Hindlimb muscle (tissue), 1 donor: ENCODE results near the gene EPHX1. TPM values are rescaled to one million over a fixed set of nuclear protein-coding genes. Genes with fewer than 3 reads are reported as not detected.

Experiments used
- DNase-seq: peaks from one replicate; pipeline ENCODE4 v3.0.0-alpha.2; 2013
- polyA plus RNA-seq: library from polyadenylated mRNA; unstranded; fragments of 120-200 nt; gene quantifications from one replicate; pipeline ENCODE4 v1.2.1, GENCODE V29; 2013; ENCODE audit not compliant: insufficient read length

Gene EPHX1
- polyA plus RNA-seq, 1 donor, result 37.4 TPM

GRCh38 chr1:225842788-225843425 lies 33.0 kb downstream of the EPHX1 start:
- DNase-seq, result no peak

- DNase-seq, result no peak
Measured at GRCh38 chr1:225843426-225843795, 33.5 kb downstream of the EPHX1 start.

- no peak for DNase-seq
Measured at GRCh38 chr1:225844236-225845061, 34.5 kb downstream of the EPHX1 start.

- no peak for DNase-seq
Measured at GRCh38 chr1:225845097-225845496, 35.2 kb downstream of the EPHX1 start.

- peak; percentile 74 for DNase-seq
Measured at GRCh38 chr1:225845571-225846259, 35.8 kb downstream of the EPHX1 start.

- no peak for DNase-seq
Measured at GRCh38 chr1:225846331-225847310, 36.7 kb downstream of the EPHX1 start.

- DNase-seq, result no peak
Measured at GRCh38 chr1:225847610-225848009, 37.7 kb downstream of the EPHX1 start.

- no peak for DNase-seq
Measured at GRCh38 chr1:225848030-225848955, 38.4 kb downstream of the EPHX1 start.

- DNase-seq, result no peak
Measured at GRCh38 chr1:225849925-225850324, 40.0 kb downstream of the EPHX1 start.

- no peak for DNase-seq
Measured at GRCh38 chr1:225850370-225850769, 40.4 kb downstream of the EPHX1 start.

- DNase-seq, result no peak
Measured at GRCh38 chr1:225851805-225852204, 41.9 kb downstream of the EPHX1 start.

GRCh38 chr1:225852413-225853124 lies 42.6 kb downstream of the EPHX1 start:
- no peak for DNase-seq

GRCh38 chr1:225853441-225853840 lies 43.5 kb downstream of the EPHX1 start:
- no peak for DNase-seq

- DNase-seq, result no peak
Measured at GRCh38 chr1:225855503-225856300, 45.8 kb downstream of the EPHX1 start.

GRCh38 chr1:225857256-225857655 lies 47.3 kb downstream of the EPHX1 start:
- no peak for DNase-seq

GRCh38 chr1:225859151-225859550 lies 49.2 kb downstream of the EPHX1 start:
- no peak for DNase-seq

GRCh38 chr1:225860107-225860506 lies 50.2 kb downstream of the EPHX1 start:
- DNase-seq, result no peak

GRCh38 chr1:225860876-225861441 lies 51.0 kb downstream of the EPHX1 start:
- no peak for DNase-seq
